GM12873 (cell line): ENCODE results near the gene ACOXL.

Experiments
- CTCF ChIP-seq: IDR thresholded peaks from 2 replicates; pipeline ENCODE4 v1.5.1; 2012; ENCODE audit warnings: low read depth, mild to moderate bottlenecking, moderate library complexity, low read length, control low read depth; ENCODE audit not compliant: insufficient read depth; ENCODE audit errors: missing control alignments

ACOXL gene

GRCh38 chr2:111050701-111051376 lies 318.5 kb downstream of the ACOXL start:
- TF ChIP-seq CTCF, result no peak

GRCh38 chr2:111052621-111053020 lies 320.2 kb downstream of the ACOXL start:
- TF ChIP-seq CTCF, result no peak

GRCh38 chr2:111053266-111053665 lies 320.9 kb downstream of the ACOXL start:
- no peak for TF ChIP-seq CTCF

- no peak for TF ChIP-seq CTCF
Measured at GRCh38 chr2:111053825-111054515, 321.6 kb downstream of the ACOXL start.

- TF ChIP-seq CTCF, result no peak
Measured at GRCh38 chr2:111054791-111055691, 322.7 kb downstream of the ACOXL start.

GRCh38 chr2:111055735-111056134 lies 323.4 kb downstream of the ACOXL start:
- no peak for TF ChIP-seq CTCF

GRCh38 chr2:111057045-111057444 lies 324.7 kb downstream of the ACOXL start:
- no peak for TF ChIP-seq CTCF
